Measurements from ENCODE around the gene DIPK1C. TPM values are rescaled to one million over a fixed set of nuclear protein-coding genes. Genes with fewer than 3 reads are reported as not detected.
"Not testable (repeated sequence)": the region's sequence is repeated elsewhere in the genome, so short reads cannot be mapped to it uniquely, and the experiment has no call there.

The DIPK1C gene
- total RNA-seq: not detected in 2 replicates

DNA sequence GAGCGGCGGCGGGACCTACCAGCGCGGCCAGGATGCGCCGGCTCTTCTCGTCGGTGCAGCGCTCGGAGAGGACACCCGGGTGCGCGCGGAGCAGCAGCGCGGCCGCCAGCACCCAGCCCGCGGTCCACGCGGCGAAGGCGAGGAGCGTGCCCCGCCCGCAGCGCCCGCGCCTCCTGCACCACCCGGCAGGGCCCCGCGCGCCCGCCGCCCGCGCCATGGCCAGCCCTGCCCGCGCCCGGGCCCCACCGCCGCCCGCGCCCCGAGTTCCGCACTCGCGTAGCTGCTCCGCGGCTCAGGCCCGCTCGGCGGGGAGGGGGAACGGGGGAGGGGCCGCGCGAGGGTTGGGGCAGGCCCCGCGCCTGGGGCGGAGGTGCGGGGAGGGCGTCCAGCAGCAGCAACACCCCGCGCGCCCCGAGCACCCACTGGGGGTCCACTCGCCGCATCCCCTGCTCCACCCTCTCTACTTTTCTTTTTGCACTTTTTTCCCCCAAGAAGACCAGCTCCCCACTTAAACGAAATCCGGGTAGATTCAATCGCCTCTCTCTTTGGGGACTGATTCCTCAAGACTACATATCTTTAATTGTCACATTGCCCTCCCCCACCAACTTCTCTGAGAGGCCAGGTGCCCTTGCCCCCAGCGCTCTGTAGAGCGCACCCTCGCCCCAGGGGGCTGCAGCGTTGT is at the start of gene DIPK1C:
TSS of gene DIPK1C (minus strand) at position 266 of the 682 bp plus-strand sequence. CDS start at position 217, 49 bp downstream.
- intact Hi-C loops (cut with micrococcal nuclease): loop anchor here (5.0 kb wide), 1 partner anchor 80 kb away; no protein-coding TSS in a partner anchor
- Mint-ChIP-seq H3K9me3 (no peaks in the 10 kb centered on the region), H3K27me3 (ENCODE audit: insufficient read depth) (peaks cover 53% of the 10 kb centered on the region), H3K27ac (no peak within 1 kb of the TSS), H3K36me3 (ENCODE audit: low read depth) (no peaks in the 10 kb centered on the region), H3K4me1 (ENCODE audit: low read depth) (no peaks in the 10 kb centered on the region), H3K4me3 (no peak within 1 kb of the TSS)
- DNase-seq (ENCODE audit: low spot score): no peak

DNA sequence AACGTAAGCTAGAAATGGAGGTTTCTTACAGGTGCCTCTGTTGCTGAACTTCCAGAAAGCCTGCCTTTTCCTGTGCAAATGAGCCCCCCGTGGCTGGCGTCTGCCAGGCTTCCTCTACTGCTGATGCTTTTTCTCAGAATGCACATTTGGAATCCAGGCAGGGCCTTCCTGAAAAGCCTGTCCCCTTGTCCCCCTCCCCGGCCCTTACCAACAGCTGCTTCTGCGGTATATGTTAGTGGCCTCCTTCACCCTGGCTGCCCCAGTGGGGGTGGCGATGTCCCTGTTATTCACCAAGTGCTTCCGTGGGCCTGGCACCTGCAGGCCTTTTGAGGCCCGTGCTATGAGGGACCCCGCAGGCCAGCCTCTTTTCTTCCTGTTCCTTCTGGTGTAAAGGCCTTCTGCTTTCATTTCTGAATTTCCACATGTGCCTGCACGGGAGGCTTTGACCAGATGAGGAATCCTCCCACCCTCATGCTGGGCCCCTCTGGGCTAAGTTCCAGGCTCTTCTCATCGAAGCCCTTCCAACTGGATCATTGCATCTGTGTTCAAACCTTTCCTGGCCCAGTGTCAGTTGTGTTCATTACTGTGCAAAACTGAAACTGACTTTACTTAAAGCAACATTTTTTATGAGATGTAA is 49.5 kb upstream of the DIPK1C start:
- H3K27me3 Mint-ChIP-seq (ENCODE audit: insufficient read depth): no peaks in the 10 kb centered on the region
- H3K4me3 Mint-ChIP-seq: no peak overlapping the region
- DNase-seq (ENCODE audit: low spot score): no peak
- peak overlapping the region; percentile 60 for H3K27ac Mint-ChIP-seq
- no peaks in the 10 kb centered on the region for H3K9me3 Mint-ChIP-seq
- H3K4me1 Mint-ChIP-seq (ENCODE audit: low read depth): peaks cover 23% of the 10 kb centered on the region
- H3K36me3 Mint-ChIP-seq (ENCODE audit: low read depth): peaks cover 63% of the 10 kb centered on the region
- intact Hi-C loops (cut with micrococcal nuclease): no loop called here

DNA sequence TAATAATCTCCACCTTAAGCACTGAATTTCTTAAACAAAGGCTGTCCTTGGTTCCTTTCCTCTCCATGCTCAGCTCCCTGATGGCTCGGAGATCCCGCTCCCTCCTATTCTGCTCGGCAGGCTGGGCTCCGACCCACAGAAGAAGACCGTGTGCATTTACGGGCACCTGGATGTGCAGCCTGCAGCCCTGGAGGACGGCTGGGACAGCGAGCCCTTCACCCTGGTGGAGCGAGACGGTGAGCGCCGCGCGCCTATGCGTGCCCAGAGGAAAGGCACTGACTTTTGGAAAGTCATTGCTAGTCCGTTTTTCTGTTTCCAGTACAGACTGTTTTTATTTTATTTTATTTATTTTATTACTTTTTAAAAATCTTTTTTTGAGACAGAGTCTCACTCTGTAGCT is 48.7 kb upstream of the DIPK1C start:
- H3K27me3 Mint-ChIP-seq (ENCODE audit: insufficient read depth): no peaks in the 10 kb centered on the region
- H3K9me3 Mint-ChIP-seq: no peaks in the 10 kb centered on the region
- no peak overlapping the region for H3K27ac Mint-ChIP-seq
- peaks cover 67% of the 10 kb centered on the region for H3K36me3 Mint-ChIP-seq (ENCODE audit: low read depth)
- intact Hi-C loops (cut with micrococcal nuclease): no loop called here
- no peak for DNase-seq (ENCODE audit: low spot score)
- H3K4me3 Mint-ChIP-seq: no peak overlapping the region
- peaks cover 31% of the 10 kb centered on the region for H3K4me1 Mint-ChIP-seq (ENCODE audit: low read depth)

DNA sequence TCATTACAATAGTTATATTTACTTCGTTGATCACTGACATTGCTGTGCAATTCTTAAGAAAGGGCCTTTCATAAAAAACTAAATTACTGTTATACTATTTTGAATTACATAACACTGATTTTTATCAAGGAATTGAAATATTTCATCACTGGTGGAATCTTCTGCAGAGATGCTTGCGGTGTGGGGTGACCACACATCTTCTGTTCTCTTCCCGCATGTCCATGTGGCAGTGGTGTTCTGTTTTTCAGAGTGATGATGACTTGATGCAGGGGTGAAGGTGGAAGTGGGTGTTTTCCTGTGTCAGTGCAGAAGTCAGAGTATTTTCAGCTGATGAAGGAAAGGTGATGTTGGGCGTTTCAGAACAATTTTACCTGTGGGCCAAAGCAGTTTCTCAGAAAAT is 46.0 kb upstream of the DIPK1C start:
- H3K4me3 Mint-ChIP-seq: no peak overlapping the region
- intact Hi-C loops (cut with micrococcal nuclease): no loop called here
- peaks cover 56% of the 10 kb centered on the region for H3K36me3 Mint-ChIP-seq (ENCODE audit: low read depth)
- no peaks in the 10 kb centered on the region for H3K27me3 Mint-ChIP-seq (ENCODE audit: insufficient read depth)
- H3K4me1 Mint-ChIP-seq (ENCODE audit: low read depth): peaks cover 56% of the 10 kb centered on the region
- H3K27ac Mint-ChIP-seq: no peak overlapping the region
- DNase-seq (ENCODE audit: low spot score): no peak
- no peaks in the 10 kb centered on the region for H3K9me3 Mint-ChIP-seq

DNA sequence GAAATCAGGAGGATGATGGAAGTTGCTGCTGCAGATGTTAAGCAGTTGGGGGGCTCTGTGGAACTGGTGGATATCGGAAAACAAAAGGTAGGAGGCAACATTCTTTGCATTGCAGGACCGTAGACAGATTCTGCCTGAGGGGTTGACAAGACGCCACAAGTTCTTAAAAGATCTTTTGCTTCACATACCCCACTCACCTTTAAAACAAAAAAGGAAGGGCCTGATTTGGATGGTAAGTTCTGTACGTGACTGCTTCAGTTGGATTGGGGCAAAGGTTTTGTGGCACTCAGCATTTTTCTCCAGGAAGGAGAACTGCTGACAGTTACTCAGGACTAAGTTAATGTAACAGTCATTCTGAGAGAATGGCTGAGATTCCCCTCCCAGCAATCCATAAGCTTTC is 44.3 kb upstream of the DIPK1C start:
- no peak for DNase-seq (ENCODE audit: low spot score)
- no peaks in the 10 kb centered on the region for H3K27me3 Mint-ChIP-seq (ENCODE audit: insufficient read depth)
- intact Hi-C loops (cut with micrococcal nuclease): no loop called here
- H3K27ac Mint-ChIP-seq: peak overlapping the region; percentile 67
- peaks cover 46% of the 10 kb centered on the region for H3K36me3 Mint-ChIP-seq (ENCODE audit: low read depth)
- peaks cover 60% of the 10 kb centered on the region for H3K4me1 Mint-ChIP-seq (ENCODE audit: low read depth)
- peak overlapping the region; percentile 88 for H3K4me3 Mint-ChIP-seq
- H3K9me3 Mint-ChIP-seq: no peaks in the 10 kb centered on the region

DNA sequence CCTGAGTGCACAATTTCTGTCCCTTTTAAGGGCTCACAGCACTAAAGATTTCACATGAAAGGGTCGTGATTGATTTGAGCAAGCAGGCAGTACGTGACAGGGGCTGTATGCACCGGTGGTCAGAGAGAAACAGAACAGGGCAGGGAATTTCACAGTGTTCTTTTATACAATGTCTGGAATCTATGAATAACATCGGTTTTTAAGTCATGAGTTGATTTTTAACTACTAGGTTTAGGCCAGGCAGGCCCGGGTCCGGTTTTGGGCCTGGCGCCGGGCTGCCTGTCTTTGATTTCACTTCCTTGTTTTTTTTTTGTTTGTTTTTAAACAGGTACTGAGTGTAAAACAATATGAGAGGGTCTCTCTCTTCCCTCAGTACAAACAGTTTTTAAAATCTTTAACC is 43.7 kb upstream of the DIPK1C start:
- DNase-seq (ENCODE audit: low spot score); H3K27me3 Mint-ChIP-seq (ENCODE audit: insufficient read depth); intact Hi-C loops (cut with micrococcal nuclease); H3K9me3 Mint-ChIP-seq: not testable (repeated sequence)
- H3K4me3 Mint-ChIP-seq: peak overlapping the region; percentile 88
- peak overlapping the region; percentile 99 for H3K27ac Mint-ChIP-seq
- H3K36me3 Mint-ChIP-seq (ENCODE audit: low read depth): peaks cover 47% of the 10 kb centered on the region
- H3K4me1 Mint-ChIP-seq (ENCODE audit: low read depth): peaks cover 62% of the 10 kb centered on the region

DNA sequence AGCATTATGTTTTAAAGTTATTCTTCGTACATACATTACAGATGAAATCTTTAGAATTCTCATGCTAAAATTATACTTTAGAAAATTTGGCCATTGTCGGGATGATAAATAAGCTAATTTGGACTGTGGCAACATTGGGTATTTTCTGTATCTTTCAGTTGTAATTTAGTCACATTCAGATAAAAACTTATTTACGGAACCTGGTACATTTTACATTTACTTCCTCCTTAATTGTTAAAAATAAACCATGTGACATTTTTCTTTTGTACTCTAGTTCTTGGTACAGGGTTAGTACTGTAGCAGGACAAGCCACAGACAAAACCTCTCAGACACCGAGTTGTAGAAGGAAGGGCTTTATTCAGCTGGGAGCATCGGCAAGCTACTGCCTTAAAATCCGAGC is 43.3 kb upstream of the DIPK1C start:
- peak overlapping the region; percentile 99 for H3K27ac Mint-ChIP-seq
- no peaks in the 10 kb centered on the region for H3K27me3 Mint-ChIP-seq (ENCODE audit: insufficient read depth)
- peaks cover 45% of the 10 kb centered on the region for H3K36me3 Mint-ChIP-seq (ENCODE audit: low read depth)
- no peak for DNase-seq (ENCODE audit: low spot score)
- peak overlapping the region; percentile 88 for H3K4me3 Mint-ChIP-seq
- H3K9me3 Mint-ChIP-seq: no peaks in the 10 kb centered on the region
- H3K4me1 Mint-ChIP-seq (ENCODE audit: low read depth): peaks cover 66% of the 10 kb centered on the region
- intact Hi-C loops (cut with micrococcal nuclease): no loop called here

DNA sequence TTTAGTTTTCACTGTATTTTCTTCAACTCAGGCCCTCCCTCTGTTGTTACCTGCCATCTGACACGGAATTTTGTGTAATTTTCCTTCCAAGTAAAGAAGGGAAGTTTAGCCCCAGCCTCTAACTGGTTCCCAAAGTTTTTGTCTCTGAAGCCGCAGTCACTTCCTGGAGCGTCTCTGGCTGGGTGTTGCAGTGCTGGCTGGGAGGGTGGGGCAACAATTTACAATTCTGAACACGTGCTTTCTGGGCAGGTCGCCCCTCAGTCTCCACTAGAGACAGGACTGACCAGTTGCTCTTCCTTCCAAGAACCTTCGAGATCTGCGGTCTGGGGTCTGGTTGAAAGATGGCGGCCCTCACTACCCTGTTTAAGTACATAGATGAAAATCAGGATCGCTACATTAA is 42.5 kb upstream of the DIPK1C start:
- peak overlapping the region; percentile 99 for H3K27ac Mint-ChIP-seq
- peak overlapping the region; percentile 88 for H3K4me3 Mint-ChIP-seq
- intact Hi-C loops (cut with micrococcal nuclease): loop anchor here (1.0 to 5.0 kb wide), 11 partner anchors 14 to 1993 kb away; partner anchors contain the start of genes TIMM21 and ZNF407
- peak; percentile 54 for DNase-seq (ENCODE audit: low spot score)
- peaks cover 43% of the 10 kb centered on the region for H3K36me3 Mint-ChIP-seq (ENCODE audit: low read depth)
- no peaks in the 10 kb centered on the region for H3K9me3 Mint-ChIP-seq
- H3K27me3 Mint-ChIP-seq (ENCODE audit: insufficient read depth): peaks cover 2% of the 10 kb centered on the region
- H3K4me1 Mint-ChIP-seq (ENCODE audit: low read depth): peaks cover 67% of the 10 kb centered on the region

DNA sequence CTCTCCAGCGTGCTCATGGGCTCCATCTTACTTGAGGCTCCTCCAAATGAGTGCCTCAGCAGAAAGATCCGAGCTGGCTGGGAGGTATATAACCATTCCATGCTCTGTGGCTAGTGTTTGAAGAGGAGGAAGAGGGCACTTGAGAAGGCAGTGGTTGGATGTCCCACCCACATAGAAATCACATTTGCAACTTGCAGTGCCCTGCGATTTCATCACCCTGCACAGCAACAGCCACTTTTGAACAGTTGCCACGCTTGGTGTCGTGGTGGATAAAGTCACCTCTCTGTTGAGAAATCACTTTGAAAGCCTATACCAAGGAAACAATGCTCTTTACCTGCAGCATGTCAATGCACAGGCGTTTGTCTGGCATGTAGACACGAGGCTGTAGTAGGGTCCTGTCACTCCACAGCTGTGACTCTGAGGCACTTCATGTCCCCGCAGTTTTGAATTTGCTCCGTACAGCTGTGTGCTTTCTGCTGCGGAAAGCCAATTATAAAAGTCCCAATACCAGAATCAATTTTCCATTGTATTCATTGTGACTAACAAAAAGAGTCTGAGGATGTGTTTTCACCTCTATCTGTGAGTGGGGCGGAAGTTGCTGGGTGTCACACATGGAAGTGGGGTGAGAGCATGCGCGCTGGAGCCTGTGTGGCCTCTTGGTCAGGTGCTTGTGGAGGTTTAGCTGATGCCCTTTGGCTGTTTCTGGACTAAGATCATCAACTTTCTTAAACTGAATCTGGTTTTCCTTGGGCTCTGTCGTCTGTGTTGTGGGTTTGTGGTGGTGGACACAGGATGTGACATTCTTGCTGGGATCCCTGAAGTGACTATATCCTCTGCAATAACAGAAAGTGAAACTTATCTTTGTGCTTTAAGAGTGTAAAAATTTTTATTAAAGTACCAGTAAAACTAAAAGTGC is 41.9 kb upstream of the DIPK1C start:
- H3K27ac Mint-ChIP-seq: peak overlapping the region; percentile 99
- no peaks in the 10 kb centered on the region for H3K9me3 Mint-ChIP-seq
- H3K36me3 Mint-ChIP-seq (ENCODE audit: low read depth): peaks cover 40% of the 10 kb centered on the region
- intact Hi-C loops (cut with micrococcal nuclease): loop anchor here (1.0 to 5.0 kb wide), 11 partner anchors 14 to 1993 kb away; partner anchors contain the start of genes TIMM21 and ZNF407
- DNase-seq (ENCODE audit: low spot score): peak; percentile 77
- peaks cover 4% of the 10 kb centered on the region for H3K27me3 Mint-ChIP-seq (ENCODE audit: insufficient read depth)
- H3K4me3 Mint-ChIP-seq: peak overlapping the region; percentile 88
- peaks cover 67% of the 10 kb centered on the region for H3K4me1 Mint-ChIP-seq (ENCODE audit: low read depth)

DNA sequence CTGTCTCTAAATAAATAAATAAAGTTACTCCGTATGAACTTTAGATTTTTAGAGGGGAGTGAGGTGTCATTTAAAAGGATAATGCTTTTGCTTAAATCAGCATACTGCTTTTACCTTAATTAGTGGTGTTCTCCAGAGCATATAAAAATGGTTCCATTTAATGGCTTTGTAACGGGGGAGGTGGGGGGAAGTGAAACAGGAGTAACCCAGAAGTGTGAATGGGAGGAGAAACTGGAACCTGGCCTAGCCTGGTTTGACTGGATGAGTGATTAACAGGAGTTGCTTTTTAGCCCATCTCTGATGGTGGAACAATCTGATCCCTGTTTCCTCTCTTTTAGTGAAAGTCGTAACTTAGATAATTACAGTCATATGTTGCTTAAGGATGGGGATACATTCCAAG is 40.7 kb upstream of the DIPK1C start:
- Mint-ChIP-seq H3K9me3 (no peaks in the 10 kb centered on the region), H3K4me3 (peak overlapping the region; percentile 88), H3K27me3 (ENCODE audit: insufficient read depth) (peaks cover 9% of the 10 kb centered on the region), H3K27ac (peak overlapping the region; percentile 55), H3K36me3 (ENCODE audit: low read depth) (peaks cover 32% of the 10 kb centered on the region), H3K4me1 (ENCODE audit: low read depth) (peaks cover 60% of the 10 kb centered on the region)
- intact Hi-C loops (cut with micrococcal nuclease): loop anchor here (2.0 to 5.0 kb wide), 5 partner anchors 357 to 1995 kb away; no protein-coding TSS in a partner anchor
- DNase-seq (ENCODE audit: low spot score): no peak

DNA sequence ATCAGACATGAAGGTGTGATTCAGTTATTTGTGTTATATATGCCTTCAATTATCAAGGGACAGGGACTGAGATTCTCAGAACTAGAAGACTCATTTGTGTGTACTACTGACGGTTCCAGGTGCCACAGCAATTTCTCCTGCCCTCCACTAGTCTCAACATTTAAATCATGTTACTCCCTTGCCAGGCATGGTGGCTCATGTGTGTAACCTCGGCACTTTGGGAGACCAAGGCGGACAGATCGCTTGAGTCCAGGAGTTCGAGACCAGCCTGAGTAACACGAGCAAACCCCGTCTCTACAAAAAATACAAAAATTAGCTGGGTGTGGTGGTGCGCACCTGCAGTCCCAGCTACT is 40.2 kb upstream of the DIPK1C start:
- intact Hi-C loops (cut with micrococcal nuclease): loop anchor here (5.0 kb wide), 2 partner anchors 1880 to 1995 kb away; no protein-coding TSS in a partner anchor
- no peaks in the 10 kb centered on the region for H3K9me3 Mint-ChIP-seq
- peak overlapping the region; percentile 55 for H3K27ac Mint-ChIP-seq
- peaks cover 9% of the 10 kb centered on the region for H3K27me3 Mint-ChIP-seq (ENCODE audit: insufficient read depth)
- peaks cover 56% of the 10 kb centered on the region for H3K4me1 Mint-ChIP-seq (ENCODE audit: low read depth)
- no peak for DNase-seq (ENCODE audit: low spot score)
- peaks cover 28% of the 10 kb centered on the region for H3K36me3 Mint-ChIP-seq (ENCODE audit: low read depth)
- H3K4me3 Mint-ChIP-seq: peak overlapping the region; percentile 88

DNA sequence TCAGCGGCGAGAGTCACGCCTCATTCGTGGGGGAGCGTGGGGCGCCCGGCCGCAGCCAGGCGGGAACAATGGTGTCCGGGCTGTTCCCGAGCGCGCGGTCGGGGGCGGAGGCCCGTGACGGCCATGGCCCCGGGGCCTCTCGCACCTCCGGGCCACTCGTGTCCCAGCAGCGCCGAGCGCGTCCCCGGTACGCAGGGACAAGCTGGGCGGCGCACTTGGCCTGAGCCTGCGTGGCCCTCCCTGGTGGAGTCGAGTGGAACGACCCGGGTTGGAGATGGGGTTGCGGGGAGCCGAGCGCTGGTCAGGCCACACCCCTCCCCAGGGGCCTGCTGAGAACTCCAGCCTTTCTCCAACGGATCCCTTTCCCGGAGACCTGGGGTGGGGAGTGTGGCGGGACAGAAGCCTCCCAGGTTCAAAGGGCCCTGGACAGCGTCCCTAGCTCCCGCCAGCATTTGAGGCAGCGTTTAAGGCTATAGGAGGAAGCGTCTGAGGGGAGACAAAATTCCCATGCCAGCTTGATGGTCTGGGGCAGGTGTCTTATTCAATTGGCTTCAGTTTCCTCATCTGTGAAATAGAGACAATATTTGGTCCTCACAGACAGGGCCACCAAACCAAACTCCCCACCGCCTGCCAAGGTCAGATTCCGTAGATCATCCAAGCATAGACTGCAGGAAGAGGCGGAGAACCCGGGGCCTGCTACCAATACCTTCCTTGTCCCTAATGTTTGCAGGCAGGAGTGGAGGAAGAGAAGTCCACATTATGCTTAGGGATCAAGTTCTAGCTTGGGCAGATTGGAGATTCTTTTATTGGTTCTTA is 39.6 kb upstream of the DIPK1C start:
- H3K27ac Mint-ChIP-seq: peak overlapping the region; percentile 98
- peaks cover 9% of the 10 kb centered on the region for H3K27me3 Mint-ChIP-seq (ENCODE audit: insufficient read depth)
- H3K9me3 Mint-ChIP-seq: no peaks in the 10 kb centered on the region
- H3K4me3 Mint-ChIP-seq: peak overlapping the region; percentile 88
- intact Hi-C loops (cut with micrococcal nuclease): loop anchor here (5.0 kb wide), 2 partner anchors 1881 to 1996 kb away; no protein-coding TSS in a partner anchor
- DNase-seq (ENCODE audit: low spot score): no peak
- H3K36me3 Mint-ChIP-seq (ENCODE audit: low read depth): peaks cover 23% of the 10 kb centered on the region
- H3K4me1 Mint-ChIP-seq (ENCODE audit: low read depth): peaks cover 56% of the 10 kb centered on the region
